IMR-90 (cell line): ENCODE results near the gene ZNF581. TPM values are rescaled to one million over a fixed set of nuclear protein-coding genes. Genes with fewer than 3 reads are reported as not detected.

Experiments
- ATAC-seq: fragments of 200-7000 bp; cut with Tn5 transposase; 2 replicates; pipeline ENCODE4 v1.9.1; 2020; ENCODE audit warnings: low read depth, mild to moderate bottlenecking, moderate library complexity
- BruUV-seq: library from RNA; stranded (reverse); fragments of 400-500 nt; replicated peaks from 2 replicates; lab custom pipeline; 2021; lab: Mats Ljungman, UMichigan
- CTCF ChIA-PET: fragments of 300-600 bp; formaldehyde crosslinking; extraction: SDS; loops from one replicate; lab custom pipeline; 2021; ENCODE audit warnings: antibody characterized with exemption; lab: Yijun Ruan, JAX
- POLR2A ChIA-PET: fragments of 300-600 bp; sonication (Branson Sonifier 250); formaldehyde crosslinking; loops from one replicate; lab custom pipeline; 2022; ENCODE audit warnings: antibody characterized with exemption; ENCODE audit not compliant: unreplicated experiment; lab: Charles Lee
- DNase-seq: peaks from one replicate; pipeline ENCODE4 v3.0.0; 2013
- H2AFZ ChIP-seq: replicated peaks from 2 replicates; pipeline ENCODE3; 2013; ENCODE audit warnings: low read length, mild to moderate bottlenecking; ENCODE audit not compliant: poor library complexity
- H2AK5ac ChIP-seq: 2 replicates; pipeline ENCODE4 v1.6.1; 2013; ENCODE audit warnings: low read depth, low read length, inconsistent platforms
- H2AK9ac ChIP-seq: replicated peaks from 2 replicates; pipeline ENCODE3; 2013; ENCODE audit warnings: mild to moderate bottlenecking, low read depth, low read length, moderate library complexity; ENCODE audit not compliant: poor library complexity
- H2BK120ac ChIP-seq: 2 replicates; pipeline ENCODE4 v1.6.1; 2013; ENCODE audit warnings: low read depth, low read length, inconsistent platforms
- H2BK15ac ChIP-seq: 3 replicates; pipeline ENCODE4 v1.6.1; 2013; ENCODE audit warnings: low read depth, low read length, inconsistent platforms
- H2BK20ac ChIP-seq: 2 replicates; pipeline ENCODE4 v1.6.1; 2013; ENCODE audit warnings: low read depth, mild to moderate bottlenecking, inconsistent platforms, low read length, moderate library complexity
- H2BK5ac ChIP-seq: 2 replicates; pipeline ENCODE4 v1.6.1; 2013; ENCODE audit warnings: mild to moderate bottlenecking, low read depth, low read length, inconsistent platforms; ENCODE audit not compliant: poor library complexity, severe bottlenecking
- H3K14ac ChIP-seq: replicated peaks from 2 replicates; pipeline ENCODE4 v1.6.1; 2013; ENCODE audit warnings: low read depth, low read length, inconsistent platforms
- H3K18ac ChIP-seq: 2 replicates; pipeline ENCODE4 v1.6.1; 2013; ENCODE audit warnings: low read depth, low read length, control low read depth
- H3K23ac ChIP-seq: 2 replicates; pipeline ENCODE4 v1.6.1; 2013; ENCODE audit warnings: low read depth, low read length, inconsistent platforms
- H3K27ac ChIP-seq: 2 replicates; pipeline ENCODE4 v1.5.1; 2013; ENCODE audit warnings: mild to moderate bottlenecking, control low read depth, low read length; ENCODE audit not compliant: insufficient read depth
- H3K27me3 ChIP-seq: 2 replicates; pipeline ENCODE4 v1.6.1; 2013; ENCODE audit warnings: low read length; ENCODE audit not compliant: control insufficient read depth, insufficient read depth
- H3K36me3 ChIP-seq: 2 replicates; pipeline ENCODE4 v1.6.1; 2013; ENCODE audit warnings: low read length, mixed read lengths; ENCODE audit not compliant: control insufficient read depth, insufficient read depth
- H3K4ac ChIP-seq: 2 replicates; pipeline ENCODE4 v1.6.1; 2013; ENCODE audit warnings: low read depth, low read length, inconsistent platforms
- H3K4me1 ChIP-seq: 2 replicates; pipeline ENCODE4 v1.6.1; 2013; ENCODE audit warnings: low read length, mixed read lengths; ENCODE audit not compliant: control insufficient read depth, insufficient read depth
- H3K4me2 ChIP-seq: 2 replicates; pipeline ENCODE4 v1.6.1; 2013; ENCODE audit warnings: low read depth, mild to moderate bottlenecking, control low read depth, low read length, moderate library complexity
- H3K4me3 ChIP-seq: 2 replicates; pipeline ENCODE4 v1.5.1; 2013; ENCODE audit warnings: low read depth, mild to moderate bottlenecking, control low read depth, low read length, moderate library complexity; ENCODE audit not compliant: insufficient read depth
- H3K56ac ChIP-seq: 2 replicates; pipeline ENCODE4 v1.6.1; 2013; ENCODE audit warnings: low read length, inconsistent platforms; ENCODE audit not compliant: insufficient read depth; ENCODE audit errors: extremely low read depth
- H3K79me1 ChIP-seq, 2 experiments: 2 replicates each; pipeline ENCODE4 v1.6.1; 2013; ENCODE audit warnings: low read length in 2 of 2, inconsistent platforms in 1 of 2, low read depth in 1 of 2
- H3K9ac ChIP-seq: 2 replicates; pipeline ENCODE4 v1.6.1; 2013; ENCODE audit warnings: low read depth, low read length, control low read depth
- H3K9me1 ChIP-seq: 2 replicates; pipeline ENCODE4 v1.6.1; 2013; ENCODE audit warnings: low read length, inconsistent platforms; ENCODE audit not compliant: insufficient read depth
- H3K9me3 ChIP-seq: 2 replicates; pipeline ENCODE4 v1.6.1; 2013; ENCODE audit warnings: low read length; ENCODE audit not compliant: control insufficient read depth, insufficient read depth
- H4K20me1 ChIP-seq: 2 replicates; pipeline ENCODE4 v1.6.1; 2013; ENCODE audit warnings: low read length, inconsistent platforms; ENCODE audit not compliant: insufficient read depth
- H4K5ac ChIP-seq: 2 replicates; pipeline ENCODE4 v1.6.1; 2013; ENCODE audit warnings: mild to moderate bottlenecking, low read depth, low read length, control low read depth
- H4K8ac ChIP-seq, 2 experiments: 2 replicates each; pipeline ENCODE4 v1.6.1; 2013; ENCODE audit warnings: low read depth in 2 of 2, low read length in 2 of 2, control low read depth in 1 of 2, inconsistent platforms in 1 of 2
- H4K91ac ChIP-seq: 2 replicates; pipeline ENCODE4 v1.6.1; 2013; ENCODE audit warnings: low read depth, low read length, inconsistent platforms; ENCODE audit not compliant: insufficient read depth
- CHD1 ChIP-seq: IDR thresholded peaks from 2 replicates; pipeline ENCODE4 v1.6.1; 2012; ENCODE audit warnings: low read depth, low read length, improper control_type of control experiment
- MAZ ChIP-seq: IDR thresholded peaks from 2 replicates; pipeline ENCODE4 v1.6.1; 2012; ENCODE audit warnings: low read depth, mild to moderate bottlenecking, low read length, improper control_type of control experiment, moderate library complexity, borderline replicate concordance
- NFE2L2 ChIP-seq: fragments of 150-350 bp; IDR thresholded peaks from 2 replicates; pipeline ENCODE4 v1.6.1; 2016; ENCODE audit warnings: low read depth, mild to moderate bottlenecking, low read length
- RCOR1 ChIP-seq: IDR thresholded peaks from 2 replicates; pipeline ENCODE4 v1.6.1; 2012; ENCODE audit warnings: mild to moderate bottlenecking, low read length, improper control_type of control experiment; ENCODE audit not compliant: insufficient replicate concordance
- SMC3 ChIP-seq: fragments of 150-350 bp; IDR thresholded peaks from 2 replicates; pipeline ENCODE4 v1.6.1; 2016; ENCODE audit warnings: low read depth, mild to moderate bottlenecking, antibody characterized with exemption, low read length, moderate library complexity
- WGBS, 2 experiments: methylation state at CpG; one replicate each; pipeline versions ENCODE4 v1.1.5 to v1.1.7; 2013; ENCODE audit warnings: missing lambda C conversion rate in 2 of 2; ENCODE audit not compliant: insufficient read length in 1 of 2; ENCODE audit errors: extremely low coverage in 2 of 2; 5-methylcytosine and 5-hydroxymethylcytosine counted together
- dilution Hi-C: fragments of 300-500 bp; cut with HindIII; formaldehyde crosslinking; loops from one replicate; pipeline ENCODE4 v1.14.3; 2018; ENCODE audit warnings: low sequenced_read_pairs; ENCODE audit not compliant: unreplicated experiment
- in situ Hi-C: fragments of 300-500 bp; cut with MboI; formaldehyde crosslinking; loops from 3 replicates; pipeline ENCODE4 v1.14.3; 2019; ENCODE audit warnings: low sequenced_read_pairs, inconsistent platforms, mixed read lengths
- intact Hi-C: fragments of 100-400 bp; cut with micrococcal nuclease; formaldehyde crosslinking; loops from 2 replicates; pipeline ENCODE4 v1.10.0; 2022
- polyA plus RNA-seq, 3 experiments: library from polyadenylated mRNA; depleted of rRNA; stranded (reverse); fragments of >200 nt; gene quantifications; 2 replicates each; pipeline ENCODE4 v1.2.3, GENCODE V29; 2012; ENCODE audit warnings: low replicate concordance in 1 of 3
- total RNA-seq: library from RNA; depleted of rRNA; stranded (reverse); fragments of >200 nt; gene quantifications from 2 replicates; pipeline ENCODE4 v1.2.3, GENCODE V29; 2012

Gene ZNF581
- total and polyA plus RNA-seq, 2 of the 4 experiments (the other 2 are of a cell fraction), result 9.7 to 21.9 TPM

GRCh38 chr19:55667006-55667381 is 23.5 kb downstream of the ZNF581 start:
- intact Hi-C loops, result no loop called here
- ChIA-PET POLR2A (interaction anchor here (0.6 kb wide), 1 partner anchor 69 kb away, joined by 3 read pairs; no protein-coding TSS in a partner anchor), CTCF (no interaction called here)
- Histone ChIP-seq H2AFZ (no peak overlapping the region), H3K56ac (no peak overlapping the region), H3K9ac (no peak overlapping the region), H3K9me1 (no peaks in the 10 kb centered on the region), H3K27ac (no peak overlapping the region), H2BK120ac (no peak overlapping the region), H4K91ac (no peak overlapping the region), H3K4me1 (no peaks in the 10 kb centered on the region), H2BK15ac (no peak overlapping the region), H3K18ac (no peak overlapping the region), H3K79me1 (peaks cover 31 to 68% of the 10 kb centered on the region in 2 experiments), H3K4me2 (no peak overlapping the region), H4K8ac (no peak overlapping the region), H3K14ac (no peak overlapping the region), H4K20me1 (peaks cover 89% of the 10 kb centered on the region), H2AK9ac (no peak overlapping the region), H3K36me3 (peaks cover 77% of the 10 kb centered on the region), H2BK20ac (no peak overlapping the region), H3K4me3 (no peak overlapping the region), H2AK5ac (no peak overlapping the region), H3K9me3 (no peaks in the 10 kb centered on the region), H3K23ac (no peak overlapping the region), H2BK5ac (no peak overlapping the region), H3K27me3 (no peaks in the 10 kb centered on the region), H3K4ac (no peak overlapping the region), H4K5ac (no peak overlapping the region)
- ATAC-seq (no peak), DNase-seq (no peak)
- no peak for TF ChIP-seq CHD1
- TF ChIP-seq NFE2L2, result no peak
- TF ChIP-seq RCOR1, result no peak
- TF ChIP-seq SMC3, result no peak
- no peak for TF ChIP-seq MAZ
- in situ Hi-C loops, result loop anchor here (25.0 kb wide), 2 partner anchors 1205 to 1530 kb away; partner anchors contain the start of genes CDC42EP5, CNOT3 and LENG9
- no CpG with 5 or more reads among the region's 4 CpGs for WGBS, 2 experiments
- BruUV-seq, result no TSS peak
- dilution Hi-C loops, result no loop called here
